Umbilical cord (tissue), 2 donors: ENCODE results near the gene ADAM33. TPM values are rescaled to one million over a fixed set of nuclear protein-coding genes. Genes with fewer than 3 reads are reported as not detected.

Experiments used
- DNase-seq: peaks from one replicate; pipeline ENCODE4 v3.0.0-alpha.2; 2015; ENCODE audit warnings: low spot score
- total RNA-seq: library from RNA; depleted of rRNA; stranded (reverse); fragments of >200 nt; gene quantifications from one replicate; pipeline ENCODE4 v1.2.3, GENCODE V29; 2014; ENCODE audit warnings: low replicate concordance; ENCODE audit not compliant: insufficient read depth

Gene ADAM33
- total RNA-seq, 1 donor from 2014 or later = 71.3 TPM

GRCh38 chr20:3667434-3668037 is 14.3 kb downstream of the ADAM33 start:
- no peak for DNase-seq

- DNase-seq = no peak
These were observed 18.0 kb downstream of the ADAM33 start for GRCh38 chr20:3663858-3664257.

- DNase-seq = no peak
These were observed 18.6 kb downstream of the ADAM33 start, which contains the start of gene GFRA4 for GRCh38 chr20:3663031-3663701. TSS of gene GFRA4 (minus strand) at chr20:3663399. CDS start at chr20:3663399, 0 bp downstream.

GRCh38 chr20:3661814-3662665 is 19.8 kb downstream of the ADAM33 start:
- no peak for DNase-seq

GRCh38 chr20:3661060-3661813 is 20.6 kb downstream of the ADAM33 start:
- DNase-seq = no peak

GRCh38 chr20:3660262-3661059 is 21.3 kb downstream of the ADAM33 start:
- DNase-seq = no peak

GRCh38 chr20:3659492-3660261 is 22.1 kb downstream of the ADAM33 start:
- no peak for DNase-seq

- no peak for DNase-seq
These were observed 22.9 kb downstream of the ADAM33 start for GRCh38 chr20:3658716-3659491.

GRCh38 chr20:3658019-3658715 is 23.6 kb downstream of the ADAM33 start:
- no peak for DNase-seq

GRCh38 chr20:3655131-3655405 is 26.7 kb downstream of the ADAM33 start:
- no peak for DNase-seq

GRCh38 chr20:3654326-3655130 is 27.3 kb downstream of the ADAM33 start:
- no peak for DNase-seq

- DNase-seq = no peak
These were observed 27.9 kb downstream of the ADAM33 start for GRCh38 chr20:3653921-3654320.

GRCh38 chr20:3652676-3653596 is 28.9 kb downstream of the ADAM33 start:
- no peak for DNase-seq

- no peak for DNase-seq
These were observed 29.6 kb downstream of the ADAM33 start for GRCh38 chr20:3652221-3652620.

GRCh38 chr20:3651204-3651962 is 30.4 kb downstream of the ADAM33 start:
- no peak for DNase-seq

GRCh38 chr20:3648951-3649350 is 32.9 kb downstream of the ADAM33 start:
- no peak for DNase-seq
